SK-N-SH treated with all-trans-retinoic acid at 6 μM for 48 hours (cell line): ENCODE data around the gene TMEM114.

Experiments used
- CREB5 ChIP-seq: fragments of 250-450 bp; sonication (Bioruptor Pico); IDR thresholded peaks from 2 replicates; pipeline ENCODE4 v1.5.1; 2020; ENCODE audit warnings: low read depth, mild to moderate bottlenecking, moderate library complexity
- ESRRG ChIP-seq: fragments of 250-450 bp; sonication (Bioruptor Pico); IDR thresholded peaks from 2 replicates; pipeline ENCODE4 v1.6.1; 2021; ENCODE audit warnings: mild to moderate bottlenecking
- GLIS3 ChIP-seq: fragments of 250-450 bp; sonication (Bioruptor Pico); IDR thresholded peaks from 2 replicates; pipeline ENCODE4 v1.5.0; 2020; ENCODE audit warnings: mild to moderate bottlenecking, moderate library complexity
- ISL1 ChIP-seq: fragments of 250-450 bp; sonication (Bioruptor Pico); IDR thresholded peaks from 2 replicates; pipeline ENCODE4 v2.1.2; 2022; ENCODE audit warnings: mild to moderate bottlenecking, moderate library complexity
- PATZ1 ChIP-seq: fragments of 250-450 bp; sonication (Bioruptor Pico); IDR thresholded peaks from 2 replicates; pipeline ENCODE4 v1.8.0; 2020; ENCODE audit warnings: mild to moderate bottlenecking, moderate library complexity, borderline replicate concordance
- PPARA ChIP-seq: fragments of 250-450 bp; sonication (Bioruptor Pico); IDR thresholded peaks from 2 replicates; pipeline ENCODE4 v1.5.0; 2020; ENCODE audit warnings: mild to moderate bottlenecking, borderline replicate concordance
- RARB ChIP-seq: fragments of 250-450 bp; sonication (Bioruptor Pico); IDR thresholded peaks from 2 replicates; pipeline ENCODE4 v1.8.0; 2021; ENCODE audit warnings: mild to moderate bottlenecking, moderate library complexity
- ZC3H10 ChIP-seq: fragments of 250-450 bp; sonication (Bioruptor Pico); IDR thresholded peaks from 2 replicates; pipeline ENCODE4 v1.5.1; 2021; ENCODE audit warnings: mild to moderate bottlenecking, moderate library complexity
- ZFP3 ChIP-seq: fragments of 250-450 bp; sonication (Bioruptor Pico); IDR thresholded peaks from 2 replicates; pipeline ENCODE4 v1.5.0; 2020; ENCODE audit warnings: mild to moderate bottlenecking, moderate library complexity
- ZFP30 ChIP-seq: fragments of 450-650 bp; formaldehyde crosslinking; IDR thresholded peaks from 2 replicates; pipeline ENCODE4 v1.5.0; 2022; ENCODE audit warnings: mild to moderate bottlenecking, moderate library complexity
- ZNF70 ChIP-seq: fragments of 450-650 bp; formaldehyde crosslinking; IDR thresholded peaks from 2 replicates; pipeline ENCODE4 v1.5.0; 2020; ENCODE audit warnings: mild to moderate bottlenecking, moderate library complexity
- ZNF8 ChIP-seq: fragments of 450-650 bp; formaldehyde crosslinking; IDR thresholded peaks from 2 replicates; pipeline ENCODE4 v1.5.0; 2020; ENCODE audit warnings: mild to moderate bottlenecking, moderate library complexity

- no peak for TF ChIP-seq CREB5 (CRISPR knock-in tag)
- no peak for TF ChIP-seq ZFP3 (CRISPR knock-in tag)
- TF ChIP-seq PPARA (CRISPR knock-in tag): no peak
- TF ChIP-seq ZC3H10 (CRISPR knock-in tag): no peak
- TF ChIP-seq GLIS3: no peak
- TF ChIP-seq PATZ1 (CRISPR knock-in tag): no peak
- TF ChIP-seq ISL1 (CRISPR knock-in tag): no peak
- no peak for TF ChIP-seq RARB
- no peak for TF ChIP-seq ZFP30
- TF ChIP-seq ZNF8 (CRISPR knock-in tag): no peak
- no peak for TF ChIP-seq ZNF70
- TF ChIP-seq ESRRG (CRISPR knock-in tag): no peak
Observed at GRCh38 chr16:8523932-8524331, 66.4 kb downstream of the TMEM114 start.
